HG02571 (cell line): ENCODE data around the gene DPH2.

ENCODE experiments used
- ATAC-seq: cut with Tn5 transposase; IDR thresholded peaks from one replicate; pipeline ENCODE4 v1.9.1; 2021; ENCODE audit warnings: mild to moderate bottlenecking, moderate library complexity; ENCODE audit not compliant: unreplicated experiment

The DPH2 gene, protein sequence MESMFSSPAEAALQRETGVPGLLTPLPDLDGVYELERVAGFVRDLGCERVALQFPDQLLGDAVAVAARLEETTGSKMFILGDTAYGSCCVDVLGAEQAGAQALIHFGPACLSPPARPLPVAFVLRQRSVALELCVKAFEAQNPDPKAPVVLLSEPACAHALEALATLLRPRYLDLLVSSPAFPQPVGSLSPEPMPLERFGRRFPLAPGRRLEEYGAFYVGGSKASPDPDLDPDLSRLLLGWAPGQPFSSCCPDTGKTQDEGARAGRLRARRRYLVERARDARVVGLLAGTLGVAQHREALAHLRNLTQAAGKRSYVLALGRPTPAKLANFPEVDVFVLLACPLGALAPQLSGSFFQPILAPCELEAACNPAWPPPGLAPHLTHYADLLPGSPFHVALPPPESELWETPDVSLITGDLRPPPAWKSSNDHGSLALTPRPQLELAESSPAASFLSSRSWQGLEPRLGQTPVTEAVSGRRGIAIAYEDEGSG

DNA sequence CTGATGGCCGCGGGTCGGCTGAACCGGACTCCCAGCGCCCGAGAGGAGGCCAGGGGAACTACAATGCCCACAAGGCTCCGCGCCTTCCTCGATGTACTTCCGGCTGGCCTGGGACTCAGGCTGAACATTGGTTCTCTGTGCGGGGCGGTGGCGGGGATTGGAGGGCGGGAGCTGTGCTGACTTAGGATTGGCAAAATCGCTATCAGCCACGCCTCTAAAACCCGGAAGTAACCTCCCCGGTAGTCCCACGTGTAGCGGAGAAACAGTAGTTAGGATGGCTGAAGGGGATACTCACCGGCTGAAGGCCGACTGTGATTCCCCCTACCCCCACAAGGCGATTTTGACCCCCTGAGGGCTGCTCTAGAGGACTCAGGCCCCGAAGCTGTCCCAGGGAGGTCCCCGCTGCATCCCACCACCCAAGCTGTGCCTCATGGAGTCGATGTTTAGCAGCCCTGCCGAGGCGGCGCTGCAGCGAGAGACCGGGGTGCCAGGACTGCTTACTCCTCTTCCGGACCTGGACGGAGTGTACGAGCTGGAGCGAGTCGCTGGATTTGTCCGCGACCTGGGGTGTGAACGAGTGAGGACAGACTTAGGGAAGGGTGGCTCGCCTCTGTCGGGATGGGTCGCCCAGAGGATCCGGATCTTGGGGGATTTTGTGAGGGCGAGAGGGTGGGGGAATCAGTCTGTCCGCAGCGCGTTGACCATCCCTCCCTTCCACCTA is at the start of gene DPH2:
Gene DPH2, plus strand, starts transcription at position 265 of the 721 bp plus-strand sequence. Its CDS starts 166 bp downstream, at position 431.
- ATAC-seq, result peak; percentile 58

DNA sequence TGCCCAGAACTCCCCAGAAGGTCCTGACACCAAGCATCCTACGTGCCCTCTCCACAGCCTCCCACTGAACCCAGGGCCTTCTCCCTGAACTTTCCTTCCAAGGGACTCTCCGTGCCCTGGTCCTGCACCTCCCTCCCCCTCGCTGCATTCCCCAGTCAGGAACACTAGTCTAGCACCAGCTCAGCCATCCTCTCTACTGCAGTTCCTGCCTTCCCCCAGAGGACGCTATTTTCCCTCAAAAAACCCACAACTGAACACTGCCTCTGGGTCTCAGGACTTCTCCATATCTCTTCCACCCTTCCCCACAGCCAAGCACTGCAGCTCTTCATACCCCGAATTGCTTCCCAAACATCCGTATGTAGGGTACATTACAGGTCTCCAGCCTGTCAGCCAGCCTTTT is 48.8 kb upstream of the DPH2 start:
- no peak for ATAC-seq

DNA sequence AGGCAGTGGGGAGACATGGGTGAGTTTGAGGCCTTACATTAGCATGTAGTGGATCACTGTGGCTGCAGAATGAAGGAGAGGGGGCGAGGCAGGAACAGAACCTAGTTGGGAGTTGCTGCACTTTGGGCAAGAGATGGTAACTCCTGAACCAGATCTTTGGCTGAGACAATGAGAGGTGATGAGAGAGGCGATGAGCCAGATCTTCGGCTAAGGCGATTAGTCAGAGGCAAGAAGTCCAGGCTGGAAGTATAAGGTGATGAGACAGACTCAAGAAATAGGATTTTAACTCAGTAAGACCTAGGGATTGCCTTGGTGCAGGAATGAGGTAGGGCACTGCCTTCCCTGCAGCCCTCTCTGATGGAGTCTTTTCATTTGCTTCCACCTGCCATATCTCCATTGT is 45.3 kb upstream of the DPH2 start:
- ATAC-seq, result no peak

DNA sequence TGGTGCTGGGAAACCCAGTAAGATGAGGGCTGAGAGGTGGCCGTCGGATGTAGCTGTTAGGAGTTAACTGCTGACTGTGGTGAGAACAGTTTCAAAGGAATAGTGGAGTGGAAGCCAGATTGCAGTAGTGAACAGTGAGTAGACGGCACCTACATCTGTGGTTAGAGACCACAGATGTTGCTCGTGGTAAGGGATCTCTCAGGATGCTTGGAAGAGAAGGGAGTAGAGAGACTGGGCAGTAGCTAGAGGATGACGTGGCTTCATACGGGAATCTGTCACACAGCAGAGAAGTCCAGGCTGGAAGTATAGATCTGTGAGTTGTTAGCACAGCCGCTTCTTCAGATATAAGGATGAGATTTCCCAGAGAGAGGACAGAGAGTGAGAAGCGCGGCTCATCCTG is 44.0 kb upstream of the DPH2 start:
- no peak for ATAC-seq

DNA sequence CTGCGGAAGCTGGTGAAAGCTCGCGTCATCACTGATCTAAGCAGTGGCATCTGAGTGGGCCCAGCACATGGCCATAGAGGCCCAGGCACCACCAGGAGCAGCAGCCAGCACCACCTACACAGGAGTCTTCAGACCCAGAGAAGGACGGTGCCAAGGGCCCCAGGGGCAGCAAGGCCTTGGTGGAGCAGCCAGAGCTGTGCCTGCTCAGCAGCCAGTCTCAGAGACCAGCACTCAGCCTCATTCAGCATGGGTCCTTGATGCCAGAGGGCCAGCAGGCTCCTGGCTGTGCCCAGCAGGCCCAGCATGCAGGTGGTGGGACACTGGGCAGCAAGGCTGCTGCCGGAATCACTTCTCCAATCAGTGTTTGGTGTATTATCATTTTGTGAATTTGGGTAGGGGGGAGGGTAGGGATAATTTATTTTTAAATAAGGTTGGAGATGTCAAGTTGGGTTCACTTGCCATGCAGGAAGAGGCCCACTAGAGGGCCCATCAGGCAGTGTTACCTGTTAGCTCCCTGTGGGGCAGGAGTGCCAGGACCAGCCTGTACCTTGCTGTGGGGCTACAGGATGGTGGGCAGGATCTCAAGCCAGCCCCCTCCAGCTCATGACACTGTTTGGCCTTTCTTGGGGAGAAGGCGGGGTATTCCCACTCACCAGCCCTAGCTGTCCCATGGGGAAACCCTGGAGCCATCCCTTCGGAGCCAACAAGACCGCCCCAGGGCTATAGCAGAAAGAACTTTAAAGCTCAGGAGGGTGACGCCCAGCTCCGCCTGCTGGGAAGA is 39.5 kb upstream of the DPH2 start:
- ATAC-seq, result no peak

DNA sequence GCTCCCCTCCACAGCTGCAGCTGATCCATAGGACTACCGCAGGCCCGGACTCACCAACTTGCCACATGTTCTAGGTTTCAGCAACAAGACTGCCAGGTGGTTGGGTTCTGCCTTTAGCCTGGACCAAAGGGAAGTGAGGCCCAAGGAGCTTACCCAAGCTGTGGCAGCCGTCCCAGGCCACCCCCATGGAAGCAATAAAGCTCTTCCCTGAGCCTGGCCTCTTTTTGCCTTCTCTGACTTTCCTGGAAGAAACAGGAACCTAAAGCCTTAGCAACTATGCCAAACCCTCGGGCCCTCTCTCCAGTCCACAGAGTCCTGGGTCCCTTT is 38.9 kb upstream of the DPH2 start:
- no peak for ATAC-seq

DNA sequence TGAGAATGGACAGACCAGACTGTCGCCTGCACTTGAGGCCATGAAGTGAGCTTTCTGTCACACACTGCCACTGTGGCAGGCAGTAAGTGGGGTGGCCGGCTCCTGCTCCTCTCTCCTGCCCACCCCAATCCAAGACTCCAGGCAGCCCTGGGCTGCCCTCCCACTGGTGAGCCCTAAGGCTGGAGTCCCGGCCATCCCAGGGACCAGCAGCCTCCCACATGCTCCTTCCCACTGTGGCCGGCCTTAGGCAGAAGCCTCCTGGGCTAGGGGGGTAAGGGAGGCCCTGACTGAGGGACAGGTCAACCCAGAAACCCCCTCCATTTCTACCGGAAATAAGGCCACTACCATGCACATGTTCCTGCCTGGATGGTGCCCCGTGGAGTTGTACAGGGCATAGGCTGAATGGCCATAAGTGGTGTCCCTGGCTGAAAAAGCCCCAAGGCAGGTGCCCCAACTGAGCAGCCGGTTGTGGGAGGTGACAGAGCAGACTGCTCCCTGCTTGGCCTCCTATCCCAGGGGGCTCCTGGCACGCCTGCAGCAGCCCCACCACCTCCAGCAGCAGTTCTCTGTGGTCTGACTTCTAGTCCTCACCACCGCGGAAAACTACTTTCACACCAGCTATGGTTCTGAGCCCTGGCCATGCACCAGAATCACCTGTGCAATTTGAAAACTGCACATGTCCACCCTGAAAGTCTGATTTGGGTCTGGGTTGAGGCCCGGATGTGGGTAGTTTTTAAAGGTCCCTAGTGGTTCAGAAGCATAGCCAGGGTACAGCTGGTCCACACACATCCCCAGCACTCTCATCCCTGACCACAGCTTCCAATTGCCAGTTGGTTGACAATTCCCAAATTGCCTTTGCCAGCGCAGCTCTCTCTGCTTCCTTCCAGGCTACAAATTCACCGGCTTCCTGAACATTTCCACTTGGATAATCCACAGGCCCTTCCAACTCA is 37.8 kb upstream of the DPH2 start:
- no peak for ATAC-seq

DNA sequence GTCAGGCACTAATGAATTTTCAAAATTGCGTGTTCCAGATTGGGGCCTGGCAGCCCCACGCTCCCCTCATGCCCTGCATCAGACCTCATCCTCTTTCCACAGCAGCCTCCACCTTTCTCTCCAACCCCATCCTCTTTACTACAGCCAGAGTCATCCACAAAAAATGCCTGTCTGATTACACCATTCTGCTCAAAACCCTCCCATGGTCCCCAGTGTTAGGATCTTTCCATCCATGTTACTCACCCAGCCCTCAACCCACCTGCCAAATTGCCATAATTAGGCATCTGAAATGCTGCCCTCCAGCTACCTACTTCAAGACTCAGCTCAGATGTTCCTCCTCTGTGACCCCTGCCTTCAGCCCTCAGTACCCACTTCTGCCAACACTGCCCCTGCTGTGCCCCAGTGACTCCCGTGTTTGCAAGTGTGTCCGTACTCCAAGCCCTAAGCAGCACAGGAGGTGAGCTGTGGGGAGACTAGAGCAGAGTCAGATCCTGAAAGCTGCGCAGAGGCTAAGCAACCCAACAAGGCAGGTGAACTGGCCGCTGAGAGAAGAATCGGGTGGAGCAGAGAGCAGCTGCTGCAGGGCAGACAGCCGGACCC is 36.9 kb upstream of the DPH2 start:
- ATAC-seq, result no peak

DNA sequence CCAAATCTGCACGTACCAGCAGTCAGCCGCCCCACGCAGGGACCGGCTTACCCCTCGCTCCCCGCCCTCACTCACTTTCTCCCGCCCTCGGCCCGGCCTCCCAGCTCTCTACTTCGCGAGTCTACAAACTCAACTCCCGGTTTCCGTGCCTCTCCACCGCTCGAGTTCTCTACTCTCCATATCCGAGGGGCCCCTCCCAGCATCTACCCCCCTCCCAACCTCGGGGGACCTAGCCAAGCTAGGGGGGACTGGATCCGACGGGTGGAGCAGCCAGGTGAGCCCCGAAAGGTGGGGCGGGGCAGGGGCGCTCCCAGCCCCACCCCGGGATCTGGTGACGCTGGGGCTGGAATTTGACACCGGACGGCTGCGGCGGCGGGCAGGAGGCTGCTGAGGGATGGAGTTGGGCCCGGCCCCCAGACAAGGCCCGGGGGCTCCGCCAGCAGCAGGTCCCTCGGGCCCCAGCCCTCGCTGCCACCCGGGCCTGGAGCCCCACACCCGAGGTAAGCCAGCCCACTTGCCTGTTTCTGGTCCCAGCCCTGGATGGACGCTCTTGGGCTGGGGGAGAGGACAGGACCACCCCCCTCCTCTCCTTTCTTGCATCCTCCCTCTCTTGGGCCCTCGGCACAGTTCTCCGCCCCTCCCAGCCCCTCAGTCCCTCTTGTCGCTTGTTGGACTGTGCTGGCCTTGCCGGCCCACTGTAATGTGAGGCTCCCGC is 36.3 kb upstream of the DPH2 start, which contains the start of gene ARTN:
Gene ARTN, plus strand, starts transcription at position 416 of the 715 bp plus-strand sequence. CDS start 1,856 bp downstream, outside the sequence.
- ATAC-seq, result no peak

DNA sequence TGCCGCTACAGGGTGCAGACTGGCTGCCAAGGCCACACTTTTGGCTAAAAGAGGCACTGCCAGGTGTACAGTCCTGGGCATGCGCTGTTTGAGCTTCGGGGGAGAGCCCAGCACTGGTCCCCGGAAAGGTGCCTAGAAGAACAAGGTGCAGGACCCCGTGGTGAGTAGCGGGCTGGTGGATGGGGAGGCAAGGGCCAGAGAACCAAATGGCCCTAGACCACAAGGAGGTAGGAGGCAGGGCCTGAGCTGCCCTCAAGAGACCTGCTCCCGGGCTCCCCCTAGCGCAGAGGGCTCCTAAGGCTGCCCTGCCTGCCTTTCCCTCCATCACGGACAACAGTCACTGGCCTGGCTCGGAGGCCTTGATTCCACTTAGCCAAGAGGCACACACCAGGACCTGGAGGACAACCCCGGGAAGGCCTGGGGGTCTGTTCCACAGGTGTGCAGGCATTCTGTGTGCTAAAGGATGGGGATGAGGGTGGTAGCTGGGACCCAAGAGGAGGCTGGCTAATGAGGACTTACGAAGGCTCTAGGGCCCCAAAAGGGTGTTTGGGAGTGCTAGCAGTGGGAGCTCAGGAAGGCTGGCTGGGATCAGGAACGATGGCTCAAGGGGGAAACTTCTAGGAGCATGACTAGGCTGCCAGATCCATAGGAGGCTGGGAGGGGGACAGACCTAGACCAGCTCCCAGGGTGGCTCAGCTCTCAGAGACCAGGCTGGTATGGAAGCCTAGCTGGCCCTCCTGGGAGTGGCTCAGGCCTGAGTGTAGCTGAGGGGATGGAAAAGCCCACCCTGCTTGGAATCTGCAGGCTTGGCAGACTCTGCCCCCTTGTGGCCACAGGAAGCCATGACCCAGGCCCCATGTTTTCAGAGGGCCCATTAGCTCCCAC is 35.5 kb upstream of the DPH2 start:
- no peak for ATAC-seq

DNA sequence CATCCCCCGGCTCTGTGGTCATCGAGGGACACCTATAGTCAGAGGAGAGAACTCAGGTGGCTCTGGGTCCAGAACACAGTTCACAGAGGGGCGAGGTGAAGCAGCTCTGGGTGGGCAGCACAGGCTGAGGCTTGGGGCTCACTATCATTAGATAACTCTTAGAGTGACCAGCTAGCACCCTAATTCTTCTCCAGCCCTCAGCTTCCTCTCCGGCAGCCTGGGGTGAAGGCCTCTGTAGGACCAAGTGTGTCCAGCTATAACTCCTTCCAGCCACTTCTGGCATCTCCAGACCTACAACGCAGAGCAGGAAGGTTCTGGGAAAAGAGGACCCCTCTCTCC is 34.9 kb upstream of the DPH2 start:
- no peak for ATAC-seq

DNA sequence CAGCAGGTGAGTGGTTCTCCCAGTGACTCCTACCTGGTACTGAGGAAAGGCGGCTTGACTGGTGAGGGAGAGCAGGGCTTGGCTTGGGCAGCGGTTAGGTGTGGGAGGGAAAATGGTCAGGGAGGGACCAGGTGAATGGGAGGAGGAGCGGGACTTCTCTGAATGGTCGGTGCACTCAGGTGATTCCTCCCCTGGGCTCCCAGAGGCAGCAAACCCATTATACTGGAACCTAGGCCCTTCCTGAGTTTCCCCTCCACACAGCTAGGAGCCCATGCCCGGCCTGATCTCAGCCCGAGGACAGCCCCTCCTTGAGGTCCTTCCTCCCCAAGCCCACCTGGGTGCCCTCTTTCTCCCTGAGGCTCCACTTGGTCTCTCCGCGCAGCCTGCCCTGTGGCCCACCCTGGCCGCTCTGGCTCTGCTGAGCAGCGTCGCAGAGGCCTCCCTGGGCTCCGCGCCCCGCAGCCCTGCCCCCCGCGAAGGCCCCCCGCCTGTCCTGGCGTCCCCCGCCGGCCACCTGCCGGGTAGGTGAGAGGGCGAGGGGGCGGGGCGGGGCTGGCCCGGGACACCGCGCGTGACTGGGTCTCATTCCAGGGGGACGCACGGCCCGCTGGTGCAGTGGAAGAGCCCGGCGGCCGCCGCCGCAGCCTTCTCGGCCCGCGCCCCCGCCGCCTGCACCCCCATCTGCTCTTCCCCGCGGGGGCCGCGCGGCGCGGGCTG is 33.9 kb upstream of the DPH2 start:
- ATAC-seq, result no peak

DNA sequence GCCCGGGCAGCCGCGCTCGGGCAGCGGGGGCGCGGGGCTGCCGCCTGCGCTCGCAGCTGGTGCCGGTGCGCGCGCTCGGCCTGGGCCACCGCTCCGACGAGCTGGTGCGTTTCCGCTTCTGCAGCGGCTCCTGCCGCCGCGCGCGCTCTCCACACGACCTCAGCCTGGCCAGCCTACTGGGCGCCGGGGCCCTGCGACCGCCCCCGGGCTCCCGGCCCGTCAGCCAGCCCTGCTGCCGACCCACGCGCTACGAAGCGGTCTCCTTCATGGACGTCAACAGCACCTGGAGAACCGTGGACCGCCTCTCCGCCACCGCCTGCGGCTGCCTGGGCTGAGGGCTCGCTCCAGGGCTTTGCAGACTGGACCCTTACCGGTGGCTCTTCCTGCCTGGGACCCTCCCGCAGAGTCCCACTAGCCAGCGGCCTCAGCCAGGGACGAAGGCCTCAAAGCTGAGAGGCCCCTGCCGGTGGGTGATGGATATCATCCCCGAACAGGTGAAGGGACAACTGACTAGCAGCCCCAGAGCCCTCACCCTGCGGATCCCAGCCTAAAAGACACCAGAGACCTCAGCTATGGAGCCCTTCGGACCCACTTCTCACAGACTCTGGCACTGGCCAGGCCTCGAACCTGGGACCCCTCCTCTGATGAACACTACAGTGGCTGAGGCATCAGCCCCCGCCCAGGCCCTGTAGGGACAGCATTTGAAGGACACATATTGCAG is 33.2 kb upstream of the DPH2 start:
- no peak for ATAC-seq

DNA sequence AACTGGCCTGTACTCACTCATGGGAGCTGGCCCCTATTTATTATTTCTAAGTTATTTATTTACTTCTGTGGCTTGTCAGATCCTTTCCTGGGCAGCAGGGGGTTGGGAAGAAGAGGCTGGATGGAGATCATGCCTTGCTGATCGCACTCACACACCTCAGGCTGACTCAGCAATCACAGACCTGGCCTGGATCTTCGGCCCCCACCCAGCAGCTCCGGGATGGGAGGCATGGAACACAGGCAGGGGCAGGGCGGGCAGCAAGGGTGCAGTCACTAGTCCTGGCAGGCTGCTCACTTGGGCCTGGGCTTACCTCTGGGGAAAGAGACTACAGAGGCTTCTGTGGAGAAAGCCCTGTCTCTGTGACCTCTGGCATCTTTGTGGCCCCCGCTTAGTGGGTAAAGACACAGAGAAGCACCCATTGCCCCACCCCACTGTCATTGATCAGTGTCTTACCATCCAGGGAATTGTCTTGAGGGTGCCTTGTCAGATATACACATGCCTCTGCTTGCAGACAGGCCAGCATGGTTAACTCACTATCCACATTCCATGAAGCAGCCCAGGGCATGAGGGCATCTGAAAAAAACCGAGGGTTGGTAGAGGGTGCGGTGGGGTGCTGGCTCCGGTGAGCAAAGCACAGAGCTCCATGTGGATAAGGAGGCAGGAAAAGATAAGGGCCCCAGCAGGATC is 32.5 kb upstream of the DPH2 start:
- no peak for ATAC-seq

DNA sequence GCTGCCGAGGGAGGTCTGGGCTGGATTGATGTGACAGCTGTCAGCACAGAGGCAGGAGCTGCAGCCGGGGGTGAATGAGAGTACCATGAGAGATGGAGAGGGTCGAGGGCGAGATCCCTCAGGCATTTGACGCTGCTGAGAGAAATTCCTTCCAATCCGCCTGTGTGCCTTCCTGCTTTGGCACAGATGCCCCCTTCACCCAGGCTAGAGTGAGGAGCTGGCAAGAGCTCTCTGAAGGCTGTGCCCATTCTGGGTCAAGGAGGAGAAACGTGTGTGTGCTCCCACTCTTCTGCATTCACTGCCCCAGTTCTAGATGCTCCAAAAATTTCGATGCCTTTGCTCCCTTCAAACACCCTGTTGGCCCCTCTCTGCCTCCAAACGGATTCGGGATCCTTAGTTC is 31.4 kb upstream of the DPH2 start:
- no peak for ATAC-seq

DNA sequence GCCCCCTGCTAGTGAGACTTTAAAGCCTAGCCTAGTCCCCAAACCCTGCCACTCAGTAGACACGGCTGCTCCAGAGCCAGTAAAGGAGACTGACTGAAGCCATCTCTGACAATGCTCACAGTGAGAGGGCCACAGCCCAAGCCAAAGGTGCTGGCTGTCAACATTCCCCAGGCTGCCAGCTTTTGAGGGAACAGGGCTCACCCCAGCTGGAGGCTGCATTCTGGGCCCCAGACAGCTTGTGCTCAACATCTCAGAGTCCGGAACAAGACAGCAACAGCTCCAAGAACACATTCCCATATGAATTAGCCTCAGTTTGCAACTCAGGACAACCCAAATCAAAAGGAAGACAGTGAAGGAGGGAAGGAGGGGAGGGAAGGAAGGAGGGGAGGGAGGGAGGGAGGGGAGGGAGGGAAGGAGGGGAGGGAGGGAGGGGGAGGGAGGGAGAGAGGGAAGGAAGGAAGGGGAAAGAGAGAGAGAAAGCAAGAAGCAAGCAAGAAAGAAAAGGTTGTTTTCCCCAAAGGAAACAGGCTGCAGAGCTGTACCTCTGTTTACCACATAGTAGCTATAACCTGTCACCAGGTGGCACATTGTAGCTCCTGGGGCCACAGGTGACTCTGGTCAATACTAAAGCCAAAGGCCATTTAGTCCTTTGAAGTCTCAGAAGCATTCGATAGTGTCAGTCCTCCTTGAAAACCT is 30.8 kb upstream of the DPH2 start:
- ATAC-seq, result no peak
